HG02884 (cell line): Measurements from ENCODE around the gene GOLGA6A.
"Not testable (repeated sequence)": the region's sequence is repeated elsewhere in the genome, so short reads cannot be mapped to it uniquely, and the experiment has no call there.

Source experiments
- ATAC-seq: cut with Tn5 transposase; IDR thresholded peaks from one replicate; pipeline ENCODE4 v1.9.1; 2021; ENCODE audit warnings: mild to moderate bottlenecking, moderate library complexity; ENCODE audit not compliant: unreplicated experiment

The GOLGA6A gene

GRCh38 chr15:74108611-74109010, 26.3 kb upstream of the GOLGA6A start:
- not testable (repeated sequence) for ATAC-seq

- ATAC-seq, result no peak
Observed at GRCh38 chr15:74108111-74108510, 25.8 kb upstream of the GOLGA6A start.

- peak; percentile 91 for ATAC-seq
Observed at GRCh38 chr15:74099963-74100733, 17.8 kb upstream of the GOLGA6A start.

DNA sequence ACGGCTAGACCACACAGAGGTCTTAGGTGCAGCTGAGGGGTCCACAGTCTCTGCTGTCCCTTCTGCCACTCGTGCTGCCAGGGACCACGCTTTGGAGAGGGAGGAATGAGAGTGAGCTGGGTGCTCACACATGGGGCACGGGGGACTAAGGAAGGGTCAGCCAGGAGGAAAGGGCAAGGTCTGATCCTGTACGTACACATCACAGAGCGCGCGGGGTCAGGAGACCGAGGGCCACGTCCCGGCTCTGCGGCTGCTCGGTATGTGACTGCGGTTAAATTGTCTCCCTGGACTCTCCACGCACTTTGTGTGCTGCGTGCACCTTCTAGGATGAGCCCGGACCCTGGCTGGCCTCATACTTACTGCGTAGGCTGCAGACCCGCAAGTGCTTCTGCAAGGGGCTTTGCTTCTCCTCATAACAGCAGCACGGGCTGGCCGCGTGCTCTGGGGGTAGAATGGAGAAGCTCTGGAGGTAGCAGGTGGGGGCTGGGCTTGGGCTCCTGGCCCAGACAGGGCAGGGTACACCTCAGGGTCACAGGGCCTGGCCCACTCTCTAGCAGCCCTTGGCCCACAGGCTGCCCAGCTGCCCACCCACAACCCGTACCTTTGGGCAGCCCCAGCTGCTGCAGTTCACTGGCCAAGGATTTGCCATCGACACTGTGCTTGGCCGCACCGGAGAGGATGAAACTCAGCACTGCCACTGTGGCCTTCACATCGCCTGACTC, 14.6 kb upstream of the GOLGA6A start:
- not testable (repeated sequence) for ATAC-seq

GRCh38 chr15:74095610-74096009, 13.3 kb upstream of the GOLGA6A start:
- ATAC-seq, result not testable (repeated sequence)

GRCh38 chr15:74094567-74094966, 12.2 kb upstream of the GOLGA6A start:
- not testable (repeated sequence) for ATAC-seq

DNA sequence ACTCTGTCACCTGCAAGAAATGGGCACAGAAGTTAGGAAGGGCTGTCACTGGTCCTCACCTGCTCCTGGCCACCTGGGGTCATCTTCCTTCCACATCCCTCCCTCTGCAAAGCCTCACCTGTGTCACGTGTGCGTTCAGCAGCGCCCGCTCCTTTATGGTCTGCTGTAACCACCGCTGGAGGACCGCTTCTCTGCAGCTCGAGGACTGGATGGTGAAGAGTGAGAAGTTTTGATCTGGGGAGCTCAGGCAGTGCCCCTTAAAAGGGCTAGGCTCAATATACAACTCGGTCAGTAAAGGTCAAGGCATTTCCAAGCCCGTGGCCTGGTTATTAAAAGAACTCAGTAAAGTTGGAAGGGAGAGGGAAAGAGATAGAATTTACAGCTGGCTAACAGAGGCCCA, 6.6 kb downstream of the GOLGA6A start:
- ATAC-seq, result not testable (repeated sequence)

DNA sequence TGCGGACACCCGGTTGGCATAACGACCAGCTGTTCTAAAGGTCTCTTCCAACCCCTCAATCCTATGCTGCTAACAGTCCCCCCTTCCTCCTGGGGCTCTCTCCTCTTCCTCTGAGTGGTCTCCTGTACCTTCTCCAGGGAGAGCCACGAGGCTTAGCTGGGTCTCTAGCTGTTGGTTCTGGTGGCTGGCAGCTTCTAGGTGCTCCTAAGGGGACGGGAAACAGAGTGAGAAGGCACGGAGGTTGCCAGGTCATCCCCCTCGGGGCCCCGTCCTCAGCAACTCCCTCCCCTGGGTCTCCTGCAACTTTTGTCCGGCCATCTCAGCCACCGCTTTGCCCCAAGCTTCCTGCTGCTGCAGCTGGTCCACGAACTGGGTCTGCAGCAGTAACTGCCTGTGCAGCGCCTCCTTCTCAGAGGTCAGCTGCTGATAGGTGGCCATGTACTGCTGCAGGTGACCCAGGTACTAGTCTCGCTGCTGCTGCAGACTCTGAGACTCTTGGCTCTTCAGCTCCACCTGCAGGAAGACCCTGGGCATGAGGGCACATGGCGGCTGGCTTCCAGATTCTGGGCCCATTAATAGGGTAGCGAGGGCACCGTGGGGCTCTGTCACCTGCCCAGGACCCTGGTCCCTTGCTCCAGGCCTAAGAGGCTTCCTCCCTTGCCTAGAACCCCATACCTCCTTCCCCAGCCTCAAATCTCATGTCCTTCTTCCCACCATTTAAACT, 9.6 kb downstream of the GOLGA6A start:
- ATAC-seq, result not testable (repeated sequence)

DNA sequence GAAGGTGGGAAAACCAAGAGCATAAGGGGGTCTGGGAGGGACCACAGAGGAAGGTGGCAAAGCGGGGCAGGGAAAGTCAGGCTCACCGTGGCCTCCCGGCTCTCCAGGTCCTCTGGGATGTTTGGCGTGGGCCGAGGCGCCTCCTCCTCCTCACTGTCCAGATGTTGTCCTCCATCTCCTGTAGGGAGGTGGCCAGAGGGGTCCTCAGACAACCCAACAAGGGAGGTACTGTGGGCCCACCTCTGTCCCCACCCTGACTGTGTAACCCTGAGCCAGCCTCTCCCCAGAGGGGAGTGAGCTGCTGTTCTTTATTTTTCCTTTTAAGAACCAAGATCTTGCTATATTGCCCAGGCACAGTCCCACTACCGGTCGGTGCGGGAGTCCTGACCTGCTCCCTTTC, 10.2 kb downstream of the GOLGA6A start:
- not testable (repeated sequence) for ATAC-seq

DNA sequence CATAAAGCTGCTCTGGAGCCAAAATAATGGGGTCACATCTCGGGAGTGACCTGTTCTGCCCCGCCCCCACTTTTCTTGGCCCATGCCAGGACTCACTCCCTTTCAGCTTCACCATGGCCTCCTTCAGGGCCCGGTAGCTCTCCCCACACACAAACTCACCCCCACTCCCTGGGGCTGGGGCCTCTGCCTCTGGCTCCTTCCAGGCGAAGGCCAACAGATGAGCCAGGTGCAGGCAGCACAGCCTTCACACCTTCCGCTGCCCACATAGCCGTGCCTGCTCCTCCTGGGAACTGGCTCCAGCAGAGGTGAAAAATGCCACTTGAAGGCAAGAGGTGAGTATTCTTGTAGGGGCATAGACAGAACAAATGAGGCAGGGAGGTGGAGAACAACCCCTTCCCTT, 10.7 kb downstream of the GOLGA6A start:
- not testable (repeated sequence) for ATAC-seq

DNA sequence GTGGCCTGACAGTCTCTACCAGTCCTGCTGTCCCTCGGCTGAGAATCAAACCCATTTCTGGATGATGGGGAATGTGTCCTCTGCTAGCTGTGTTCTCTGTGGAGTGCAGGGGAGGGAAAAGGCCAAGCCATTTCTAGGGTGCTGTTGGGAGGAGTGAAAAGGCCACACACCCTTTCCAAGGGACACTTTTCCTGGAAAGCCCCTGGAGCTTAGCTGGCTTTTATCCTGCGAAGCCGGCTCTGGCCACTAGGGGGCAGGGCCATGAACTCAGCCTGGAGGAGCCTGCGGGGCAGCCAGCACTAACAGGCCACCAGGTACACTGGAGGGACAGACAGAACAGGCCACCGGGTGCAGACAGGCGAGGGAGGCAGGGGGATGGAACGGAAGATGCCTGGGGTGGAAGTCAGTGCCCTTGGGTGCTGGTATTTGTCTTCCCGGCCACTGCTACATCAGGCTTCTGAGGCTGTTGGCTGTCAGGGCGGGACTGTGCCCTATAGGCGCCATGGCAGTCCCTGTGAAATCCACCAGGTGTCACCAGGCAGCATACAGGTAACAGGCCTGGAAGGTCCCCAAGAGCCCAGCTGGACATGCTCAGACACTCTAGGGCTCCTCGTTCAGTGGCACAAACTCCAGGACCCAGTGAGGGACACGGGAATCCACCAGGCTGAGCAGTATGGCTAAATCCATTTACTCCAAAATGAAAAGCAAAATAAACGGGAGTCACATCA, 16.5 kb downstream of the GOLGA6A start:
- ATAC-seq, result not testable (repeated sequence)

DNA sequence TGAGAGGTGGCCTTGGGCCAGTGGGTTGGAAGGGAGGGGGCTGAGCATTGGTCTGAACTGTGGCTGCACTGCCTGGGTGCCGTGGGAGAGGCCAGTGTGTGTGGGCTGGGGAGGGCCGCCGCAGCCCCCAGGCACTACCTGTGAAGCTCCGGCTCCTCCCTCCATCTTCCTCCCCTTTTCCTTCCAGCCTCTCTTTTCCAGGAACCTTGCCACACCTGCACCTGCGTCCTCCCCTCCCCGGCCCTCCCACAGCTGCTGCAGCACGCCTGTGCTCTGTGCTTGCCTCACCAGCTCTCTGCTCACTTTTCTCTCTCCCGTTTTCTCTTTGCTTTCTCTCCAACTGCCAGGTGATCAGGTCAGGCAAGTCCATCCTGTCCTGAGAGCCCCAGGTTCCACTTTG, 17.5 kb downstream of the GOLGA6A start:
- ATAC-seq, result not testable (repeated sequence)

- not testable (repeated sequence) for ATAC-seq
Observed at GRCh38 chr15:74064183-74064582, 18.2 kb downstream of the GOLGA6A start.

DNA sequence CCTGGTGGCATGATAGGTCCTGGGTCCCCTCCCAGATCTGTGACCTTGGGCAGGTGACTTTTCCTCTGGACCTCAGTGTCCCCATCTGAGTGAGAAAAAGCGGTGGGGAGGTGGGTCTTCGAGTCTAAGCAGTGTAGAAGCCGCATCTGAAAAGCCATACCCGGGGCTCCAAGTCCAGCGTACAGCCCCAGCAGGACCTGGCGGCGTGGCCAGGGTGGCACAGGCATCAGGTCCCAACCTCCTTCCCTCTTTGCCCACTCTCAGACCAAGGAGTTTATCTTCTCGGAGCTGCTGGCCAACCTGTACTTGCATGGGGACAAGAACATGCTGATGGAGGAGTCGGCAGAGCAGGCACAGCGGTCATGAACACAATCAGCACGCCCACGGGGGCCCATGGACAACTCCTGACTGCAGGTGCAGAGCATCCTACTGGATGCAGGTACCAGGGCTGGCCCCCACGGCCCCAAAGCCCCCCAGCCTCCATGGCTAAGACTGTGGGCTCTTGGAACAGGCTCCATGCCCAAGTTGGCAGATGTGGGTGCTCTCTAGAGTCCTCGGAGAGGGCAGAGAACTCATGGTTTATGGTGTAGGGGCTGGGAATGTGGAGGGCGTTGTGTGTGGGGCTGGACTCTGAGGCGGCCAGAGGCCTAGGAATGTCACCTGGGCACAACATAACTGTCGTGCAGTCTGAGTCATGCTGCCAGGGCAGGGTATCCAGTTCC, 18.8 kb downstream of the GOLGA6A start:
- ATAC-seq, result not testable (repeated sequence)

GRCh38 chr15:74062671-74063070, 19.7 kb downstream of the GOLGA6A start:
- ATAC-seq, result no peak

DNA sequence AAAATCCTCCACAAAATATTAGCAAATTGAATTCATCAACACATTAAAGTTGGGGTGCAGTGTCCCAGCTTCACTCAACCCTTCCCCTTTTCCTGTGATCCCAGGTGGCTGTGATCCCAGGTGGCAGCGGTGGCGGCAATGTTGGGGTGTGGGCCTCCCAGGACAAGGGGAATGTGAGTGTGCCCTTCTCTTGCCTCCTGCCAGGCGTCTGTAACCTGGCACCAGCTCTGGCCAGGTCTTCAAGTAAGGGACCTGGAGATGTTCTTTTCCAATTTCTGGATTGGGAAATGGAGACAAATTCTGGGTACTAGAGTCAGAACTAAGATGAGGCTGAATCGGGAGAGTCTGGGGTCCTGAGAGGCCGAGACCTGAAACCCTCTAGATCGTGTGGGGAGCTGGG, 20.1 kb downstream of the GOLGA6A start:
- no peak for ATAC-seq

GRCh38 chr15:74060251-74060650, 22.1 kb downstream of the GOLGA6A start:
- no peak for ATAC-seq

- not testable (repeated sequence) for ATAC-seq
Observed at GRCh38 chr15:74059050-74059833, 23.1 kb downstream of the GOLGA6A start.

GRCh38 chr15:74056330-74056729, 26.0 kb downstream of the GOLGA6A start:
- ATAC-seq, result not testable (repeated sequence)
